Hepatocyte (in vitro differentiated cells): ENCODE measurements around the gene AUTS2. TPM values are rescaled to one million over a fixed set of nuclear protein-coding genes. Genes with fewer than 3 reads are reported as not detected.

Experiments
- DNase-seq: peaks from one replicate; pipeline ENCODE4 v3.0.0-alpha.2; 2016; ENCODE audit warnings: low spot score
- H2AFZ ChIP-seq: fragments of 200-600 bp; sonication (generic); 2 replicates; pipeline ENCODE4 v1.6.0; 2016; ENCODE audit warnings: antibody characterized with exemption, mild to moderate bottlenecking
- H3K27ac ChIP-seq: fragments of 200-600 bp; sonication (generic); 2 replicates; pipeline ENCODE4 v1.5.1; 2016; ENCODE audit warnings: mild to moderate bottlenecking
- H3K27me3 ChIP-seq: fragments of 200-600 bp; sonication (generic); 2 replicates; pipeline ENCODE4 v1.6.1; 2016
- H3K36me3 ChIP-seq: fragments of 200-600 bp; sonication (generic); replicated peaks from 2 replicates; pipeline ENCODE4 v1.5.1; 2016; ENCODE audit warnings: low read depth; ENCODE audit not compliant: insufficient read depth
- H3K4me1 ChIP-seq: fragments of 200-600 bp; sonication (generic); 2 replicates; pipeline ENCODE4 v1.5.1; 2016; ENCODE audit warnings: mild to moderate bottlenecking, moderate library complexity; ENCODE audit not compliant: insufficient read depth
- H3K4me2 ChIP-seq: fragments of 200-600 bp; sonication (generic); 2 replicates; pipeline ENCODE4 v1.6.0; 2016
- H3K4me3 ChIP-seq: fragments of 200-600 bp; sonication (generic); 2 replicates; pipeline ENCODE4 v1.5.1; 2016; ENCODE audit warnings: mild to moderate bottlenecking
- H3K79me2 ChIP-seq: fragments of 200-600 bp; sonication (generic); 2 replicates; pipeline ENCODE4 v1.6.0; 2017; ENCODE audit warnings: mild to moderate bottlenecking
- H3K9me2 ChIP-seq: fragments of 200-600 bp; sonication (generic); replicated peaks from 2 replicates; pipeline ENCODE4 v1.6.0; 2017; ENCODE audit warnings: mild to moderate bottlenecking; ENCODE audit not compliant: insufficient read depth
- H3K9me3 ChIP-seq: fragments of 200-600 bp; sonication (generic); 2 replicates; pipeline ENCODE4 v1.5.1; 2016; ENCODE audit warnings: low read depth, mild to moderate bottlenecking
- H4K20me1 ChIP-seq: fragments of 200-600 bp; sonication (generic); 2 replicates; pipeline ENCODE4 v1.6.0; 2016; ENCODE audit warnings: mild to moderate bottlenecking; ENCODE audit not compliant: insufficient read depth, poor library complexity, severe bottlenecking
- EZH2 ChIP-seq: fragments of 200-600 bp; sonication (generic); IDR thresholded peaks from 2 replicates; pipeline ENCODE4 v1.6.1; 2016; ENCODE audit warnings: antibody characterized with exemption, mild to moderate bottlenecking, borderline replicate concordance
- EZH2phosphoT487 ChIP-seq: fragments of 200-600 bp; sonication (generic); IDR thresholded peaks from one replicate; pipeline ENCODE4 v1.6.1; 2018; ENCODE audit warnings: antibody characterized with exemption, mild to moderate bottlenecking, low read depth, moderate library complexity; ENCODE audit not compliant: unreplicated experiment, severe bottlenecking
- WGBS: methylation state at CpG from one replicate; pipeline ENCODE4 v1.1.6; 2016; ENCODE audit warnings: low lambda C conversion rate; ENCODE audit errors: missing lambda C conversion rate; 5-methylcytosine and 5-hydroxymethylcytosine counted together
- polyA plus RNA-seq: library from polyadenylated mRNA; unstranded; fragments of >200 nt; fragmentation: Nextera tagmentation; extraction: Ambion mirVana; gene quantifications from 2 replicates; pipeline ENCODE4 v1.2.1, GENCODE V29; 2016
- total RNA-seq: library from RNA; depleted of rRNA; stranded (reverse); fragments of >200 nt; gene quantifications from 2 replicates; pipeline ENCODE4 v1.2.3, GENCODE V29; 2014
- TF ChIP-seq, protein P1 (sequence below): fragments of 200-600 bp; sonication (generic); IDR thresholded peaks from 2 replicates; pipeline ENCODE4 v1.5.1; 2016; ENCODE audit warnings: antibody characterized with exemption, mild to moderate bottlenecking; ENCODE audit not compliant: poor library complexity

AUTS2 gene
- total and polyA plus RNA-seq, 2 experiments from 2014 or later, result 34.4 to 40.9 TPM

GRCh38 chr7:70353946-70354335 is 755.7 kb downstream of the AUTS2 start:
- Histone ChIP-seq H3K27ac (no peak overlapping the region), H3K4me2 (peak overlapping the region; percentile 24), H3K36me3 (no peaks in the 10 kb centered on the region), H3K9me3 (no peaks in the 10 kb centered on the region), H3K79me2 (no peaks in the 10 kb centered on the region), H3K27me3 (no peaks in the 10 kb centered on the region), H3K4me1 (peaks cover 22% of the 10 kb centered on the region), H2AFZ (no peak overlapping the region), H4K20me1 (no peaks in the 10 kb centered on the region), H3K9me2 (no peaks in the 10 kb centered on the region), H3K4me3 (no peak overlapping the region)
- DNase-seq, result no peak
- TF ChIP-seq, protein P1, sequence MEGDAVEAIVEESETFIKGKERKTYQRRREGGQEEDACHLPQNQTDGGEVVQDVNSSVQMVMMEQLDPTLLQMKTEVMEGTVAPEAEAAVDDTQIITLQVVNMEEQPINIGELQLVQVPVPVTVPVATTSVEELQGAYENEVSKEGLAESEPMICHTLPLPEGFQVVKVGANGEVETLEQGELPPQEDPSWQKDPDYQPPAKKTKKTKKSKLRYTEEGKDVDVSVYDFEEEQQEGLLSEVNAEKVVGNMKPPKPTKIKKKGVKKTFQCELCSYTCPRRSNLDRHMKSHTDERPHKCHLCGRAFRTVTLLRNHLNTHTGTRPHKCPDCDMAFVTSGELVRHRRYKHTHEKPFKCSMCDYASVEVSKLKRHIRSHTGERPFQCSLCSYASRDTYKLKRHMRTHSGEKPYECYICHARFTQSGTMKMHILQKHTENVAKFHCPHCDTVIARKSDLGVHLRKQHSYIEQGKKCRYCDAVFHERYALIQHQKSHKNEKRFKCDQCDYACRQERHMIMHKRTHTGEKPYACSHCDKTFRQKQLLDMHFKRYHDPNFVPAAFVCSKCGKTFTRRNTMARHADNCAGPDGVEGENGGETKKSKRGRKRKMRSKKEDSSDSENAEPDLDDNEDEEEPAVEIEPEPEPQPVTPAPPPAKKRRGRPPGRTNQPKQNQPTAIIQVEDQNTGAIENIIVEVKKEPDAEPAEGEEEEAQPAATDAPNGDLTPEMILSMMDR, result no peak
- TF ChIP-seq EZH2, result no peak
- no peak for TF ChIP-seq EZH2phosphoT487
- WGBS, result 49% methylated on average over 4 of the region's 4 CpGs

DNA sequence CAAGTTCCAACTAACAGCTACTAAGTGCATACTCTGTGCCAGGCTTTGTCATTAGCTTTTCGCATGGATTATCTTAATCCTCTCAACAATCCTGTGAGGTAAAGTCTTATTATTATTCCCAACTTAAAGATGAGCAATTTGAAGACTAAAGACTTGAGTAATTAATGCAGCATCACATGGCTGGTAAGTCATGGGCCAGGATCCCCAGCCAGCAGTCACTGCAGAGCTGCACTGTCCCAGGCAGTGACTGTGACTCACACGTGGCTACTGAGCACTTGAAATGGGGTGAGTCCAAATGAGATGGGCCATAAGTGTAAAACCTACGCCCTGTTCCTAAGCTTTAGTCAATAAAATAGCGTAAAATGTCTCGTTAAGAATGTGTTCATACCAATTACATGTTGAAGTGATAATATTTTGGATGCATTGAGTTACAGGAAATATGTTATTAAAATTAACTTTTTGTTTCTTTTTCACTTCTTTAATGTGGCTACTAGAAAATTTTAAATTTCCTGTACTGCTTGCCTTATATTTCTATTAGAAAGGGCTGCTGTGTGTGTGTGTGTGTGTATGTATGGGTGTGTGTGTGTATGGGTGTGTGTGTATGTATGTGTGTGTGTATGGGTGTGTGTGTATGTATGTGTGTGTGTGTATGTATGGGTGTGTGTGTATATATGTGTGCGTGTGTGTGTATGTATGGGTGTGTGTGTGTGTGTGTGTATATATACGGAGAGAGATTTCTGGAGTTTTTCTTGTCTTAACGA is 756.3 kb downstream of the AUTS2 start:
- Histone ChIP-seq H3K27me3 (no peaks in the 10 kb centered on the region), H2AFZ (no peak overlapping the region), H3K79me2 (no peaks in the 10 kb centered on the region), H3K9me2 (no peaks in the 10 kb centered on the region), H3K4me2 (peak overlapping the region; percentile 37), H3K4me3 (no peak overlapping the region), H3K4me1 (peaks cover 22% of the 10 kb centered on the region), H4K20me1 (no peaks in the 10 kb centered on the region), H3K9me3 (no peaks in the 10 kb centered on the region), H3K36me3 (no peaks in the 10 kb centered on the region), H3K27ac (no peak overlapping the region)
- WGBS, result 80% methylated on average over 8 of the region's 8 CpGs
- DNase-seq, result no peak
- TF ChIP-seq EZH2, result no peak
- no peak for TF ChIP-seq EZH2phosphoT487
- TF ChIP-seq, protein P1, result no peak

- H3K9me2 ChIP-seq, result no peaks in the 10 kb centered on the region
- peaks cover 22% of the 10 kb centered on the region for H3K4me1 ChIP-seq
- no peaks in the 10 kb centered on the region for H3K36me3 ChIP-seq
- H3K9me3 ChIP-seq, result no peaks in the 10 kb centered on the region
- no peak overlapping the region for H3K4me3 ChIP-seq
- H4K20me1 ChIP-seq, result no peaks in the 10 kb centered on the region
- no peak for TF ChIP-seq EZH2phosphoT487
- no peak for TF ChIP-seq EZH2
- TF ChIP-seq, protein P1, result no peak
- no peaks in the 10 kb centered on the region for H3K79me2 ChIP-seq
- H3K4me2 ChIP-seq, result peak overlapping the region; percentile 37
- H3K27ac ChIP-seq, result no peak overlapping the region
- DNase-seq, result no peak
- 47% methylated on average over 10 of the region's 10 CpGs for WGBS
- H3K27me3 ChIP-seq, result no peaks in the 10 kb centered on the region
- no peak overlapping the region for H2AFZ ChIP-seq
Measured at GRCh38 chr7:70355198-70356020, 757.1 kb downstream of the AUTS2 start.
